ENCODE measurements around the gene CEP152. TPM values are rescaled to one million over a fixed set of nuclear protein-coding genes. Genes with fewer than 3 reads are reported as not detected.

Gene CEP152
- total RNA-seq, 1 experiment from 2014 or later: 13.9 TPM

DNA sequence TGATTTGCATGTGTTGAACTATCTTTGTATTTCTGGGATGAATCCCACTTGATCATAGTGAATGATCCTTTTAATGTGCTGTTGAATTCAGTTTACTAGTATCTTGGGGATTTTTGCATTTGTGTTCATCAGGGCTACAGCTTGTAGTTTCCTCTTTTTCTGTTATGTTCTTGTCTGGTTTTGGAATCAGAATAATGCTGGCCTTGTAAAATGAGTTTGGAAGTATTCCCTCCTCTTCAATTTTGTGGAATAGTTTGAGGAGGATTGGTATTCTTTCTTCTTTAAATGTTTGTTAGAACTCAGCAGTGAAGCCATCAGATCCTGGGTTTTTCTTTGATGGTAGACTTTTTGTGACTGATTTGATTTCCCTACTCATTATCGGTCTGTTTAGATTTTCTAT, 102.2 kb downstream of the CEP152 start:
- ATAC-seq (no peak), DNase-seq (ENCODE audit: low read depth, low spot score) (no peak)
- Histone ChIP-seq H3K27me3 (ENCODE audit: control insufficient read depth, insufficient read depth, low read length) (no peaks in the 10 kb centered on the region), H3K4me3 (ENCODE audit: low read depth in 2 of 2, low read length in 2 of 2) (no peak overlapping the region), H3K9me3 (ENCODE audit: control insufficient read depth, insufficient read depth, low read depth, low read length) (no peaks in the 10 kb centered on the region), H3K4me1 (ENCODE audit: control insufficient read depth, insufficient read depth, low read length) (no peaks in the 10 kb centered on the region), H3K36me3 (ENCODE audit: control insufficient read depth, insufficient read depth, low read length) (no peaks in the 10 kb centered on the region), H3K27ac (ENCODE audit: low read length) (no peak overlapping the region)
- intact Hi-C loops (cut with micrococcal nuclease; ENCODE audit: unreplicated experiment) (no loop called here), in situ Hi-C loops (cut with HindIII; ENCODE audit: low pct_unique_long_range_greater_than_20kb, low sequenced_read_pairs) (no loop called here)
- CTCF ChIA-PET: no interaction called here
- BruUV-seq (replicated peaks): no TSS peak
- POLR2A ChIA-PET: no interaction called here
- TF ChIP-seq, protein P1, sequence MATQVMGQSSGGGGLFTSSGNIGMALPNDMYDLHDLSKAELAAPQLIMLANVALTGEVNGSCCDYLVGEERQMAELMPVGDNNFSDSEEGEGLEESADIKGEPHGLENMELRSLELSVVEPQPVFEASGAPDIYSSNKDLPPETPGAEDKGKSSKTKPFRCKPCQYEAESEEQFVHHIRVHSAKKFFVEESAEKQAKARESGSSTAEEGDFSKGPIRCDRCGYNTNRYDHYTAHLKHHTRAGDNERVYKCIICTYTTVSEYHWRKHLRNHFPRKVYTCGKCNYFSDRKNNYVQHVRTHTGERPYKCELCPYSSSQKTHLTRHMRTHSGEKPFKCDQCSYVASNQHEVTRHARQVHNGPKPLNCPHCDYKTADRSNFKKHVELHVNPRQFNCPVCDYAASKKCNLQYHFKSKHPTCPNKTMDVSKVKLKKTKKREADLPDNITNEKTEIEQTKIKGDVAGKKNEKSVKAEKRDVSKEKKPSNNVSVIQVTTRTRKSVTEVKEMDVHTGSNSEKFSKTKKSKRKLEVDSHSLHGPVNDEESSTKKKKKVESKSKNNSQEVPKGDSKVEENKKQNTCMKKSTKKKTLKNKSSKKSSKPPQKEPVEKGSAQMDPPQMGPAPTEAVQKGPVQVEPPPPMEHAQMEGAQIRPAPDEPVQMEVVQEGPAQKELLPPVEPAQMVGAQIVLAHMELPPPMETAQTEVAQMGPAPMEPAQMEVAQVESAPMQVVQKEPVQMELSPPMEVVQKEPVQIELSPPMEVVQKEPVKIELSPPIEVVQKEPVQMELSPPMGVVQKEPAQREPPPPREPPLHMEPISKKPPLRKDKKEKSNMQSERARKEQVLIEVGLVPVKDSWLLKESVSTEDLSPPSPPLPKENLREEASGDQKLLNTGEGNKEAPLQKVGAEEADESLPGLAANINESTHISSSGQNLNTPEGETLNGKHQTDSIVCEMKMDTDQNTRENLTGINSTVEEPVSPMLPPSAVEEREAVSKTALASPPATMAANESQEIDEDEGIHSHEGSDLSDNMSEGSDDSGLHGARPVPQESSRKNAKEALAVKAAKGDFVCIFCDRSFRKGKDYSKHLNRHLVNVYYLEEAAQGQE (IDR thresholded peaks at IDR 0.05; ENCODE audit: insufficient read depth in 1 of 2, low read depth in 2 of 2, low read length in 1 of 2): no peak
- TF ChIP-seq SIN3A (IDR thresholded peaks at IDR 0.05; ENCODE audit: borderline replicate concordance, insufficient read depth, low read depth, low read length) (no peak), CTCF (IDR thresholded peaks at IDR 0.05) (no peak), POLR2AphosphoS5 (IDR thresholded peaks at IDR 0.05; ENCODE audit: low read depth, low read length) (no peak), TCF7L2 (IDR thresholded peaks at IDR 0.05; ENCODE audit: low read depth, low read length) (no peak)

- no peaks in the 10 kb centered on the region for H3K9me3 ChIP-seq (ENCODE audit: control insufficient read depth, insufficient read depth, low read depth, low read length)
- DNase-seq (ENCODE audit: low read depth, low spot score) (no peak), ATAC-seq (no peak)
- no peak overlapping the region for H3K4me3 ChIP-seq (ENCODE audit: low read depth in 2 of 2, low read length in 2 of 2)
- H3K27me3 ChIP-seq (ENCODE audit: control insufficient read depth, insufficient read depth, low read length): no peaks in the 10 kb centered on the region
- no peaks in the 10 kb centered on the region for H3K4me1 ChIP-seq (ENCODE audit: control insufficient read depth, insufficient read depth, low read length)
- no TSS peak for BruUV-seq (replicated peaks)
- intact Hi-C loops (cut with micrococcal nuclease; ENCODE audit: unreplicated experiment): no loop called here
- no peaks in the 10 kb centered on the region for H3K36me3 ChIP-seq (ENCODE audit: control insufficient read depth, insufficient read depth, low read length)
- POLR2A ChIA-PET: no interaction called here
- no peak overlapping the region for H3K27ac ChIP-seq (ENCODE audit: low read length)
- in situ Hi-C loops (cut with HindIII; ENCODE audit: low pct_unique_long_range_greater_than_20kb, low sequenced_read_pairs): no loop called here
- no peak for TF ChIP-seq SIN3A (IDR thresholded peaks at IDR 0.05; ENCODE audit: borderline replicate concordance, insufficient read depth, low read depth, low read length)
- TF ChIP-seq POLR2AphosphoS5 (IDR thresholded peaks at IDR 0.05; ENCODE audit: low read depth, low read length): no peak
- no peak for TF ChIP-seq TCF7L2 (IDR thresholded peaks at IDR 0.05; ENCODE audit: low read depth, low read length)
- TF ChIP-seq CTCF (IDR thresholded peaks at IDR 0.05): no peak
- TF ChIP-seq, protein P1 (IDR thresholded peaks at IDR 0.05; ENCODE audit: insufficient read depth in 1 of 2, low read depth in 2 of 2, low read length in 1 of 2): no peak
- CTCF ChIA-PET: interaction anchor here (0.6 kb wide), 1 partner anchor 385 kb away, joined by 11 read pairs; no protein-coding TSS in a partner anchor
These were observed 105.5 kb downstream of the CEP152 start for GRCh38 chr15:48705381-48705780.
